AML-193 (cell line): Measurements from ENCODE around the gene MCM10.

Experiments
- DNase-seq, 2 experiments: peaks; one replicate each; lab custom pipeline; 2025; lab: John Stamatoyannopoulos, UW

MCM10 gene

DNA sequence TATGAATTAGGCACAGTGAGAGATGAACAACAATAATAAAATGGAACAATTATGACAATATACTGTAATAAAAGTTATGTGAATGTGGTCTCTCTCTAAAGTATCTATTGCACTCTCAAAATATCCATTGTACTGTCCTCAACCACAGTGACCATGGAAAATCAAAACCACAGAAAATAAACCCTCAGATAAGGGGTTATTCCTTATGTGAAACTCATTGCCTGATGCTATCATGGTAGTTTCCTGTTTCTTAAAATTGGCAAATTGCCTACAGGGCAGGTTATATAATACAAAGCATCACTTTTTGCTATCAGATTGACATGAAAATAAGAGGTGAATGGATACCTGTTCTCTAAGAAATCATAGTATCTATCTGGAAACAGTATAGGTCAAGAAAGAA lies 3.8 kb downstream of the MCM10 start:
- DNase-seq: no peak

- no peak for DNase-seq
These were observed 6.2 kb downstream of the MCM10 start for GRCh38 chr10:13167568-13167967.

DNA sequence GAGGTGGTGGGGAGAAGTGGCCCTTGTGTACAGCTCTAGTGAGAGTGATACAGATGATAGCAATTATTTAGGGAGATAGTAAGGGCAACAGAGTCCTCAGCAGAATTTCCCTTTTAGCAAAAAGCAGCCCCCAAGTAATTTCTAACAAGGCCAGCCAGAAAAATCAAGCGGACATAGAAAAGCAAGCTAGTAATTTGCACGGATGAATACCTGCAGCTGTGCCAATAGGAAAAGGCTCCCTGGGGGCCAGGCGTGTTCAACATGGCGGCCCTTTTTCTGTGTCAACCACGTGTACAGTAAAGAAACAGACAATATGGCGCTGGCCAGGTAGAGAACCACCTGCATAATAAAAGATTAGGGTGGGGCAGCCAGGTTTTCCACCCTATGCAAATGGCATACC lies 7.4 kb downstream of the MCM10 start:
- DNase-seq: no peak

- DNase-seq: no peak
These were observed 12.3 kb downstream of the MCM10 start for GRCh38 chr10:13173616-13174015.

DNA sequence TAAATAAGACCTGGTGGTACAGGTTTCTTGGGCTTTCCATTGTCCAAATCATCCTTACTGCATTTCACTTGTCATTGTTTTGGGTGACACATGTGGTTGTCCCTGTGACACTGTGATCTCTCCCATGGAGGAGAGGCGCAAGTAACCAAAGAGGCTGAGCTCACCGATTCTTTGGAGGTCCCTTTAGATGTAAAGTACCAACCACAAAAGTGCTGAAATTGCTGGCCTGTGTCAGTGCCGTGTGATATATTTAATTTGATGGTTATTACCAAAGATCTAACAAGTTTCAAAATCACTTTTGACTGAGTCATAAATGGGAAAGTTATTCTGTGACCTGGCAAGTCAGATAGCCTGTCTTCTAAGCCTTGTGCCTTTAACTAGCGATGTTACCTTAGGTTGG lies 19.4 kb downstream of the MCM10 start:
- DNase-seq: no peak

GRCh38 chr10:13182424-13182823 lies 21.1 kb downstream of the MCM10 start:
- no peak for DNase-seq

GRCh38 chr10:13183625-13184024 lies 22.3 kb downstream of the MCM10 start:
- DNase-seq: no peak

GRCh38 chr10:13184276-13184675 lies 22.9 kb downstream of the MCM10 start:
- DNase-seq: no peak

DNA sequence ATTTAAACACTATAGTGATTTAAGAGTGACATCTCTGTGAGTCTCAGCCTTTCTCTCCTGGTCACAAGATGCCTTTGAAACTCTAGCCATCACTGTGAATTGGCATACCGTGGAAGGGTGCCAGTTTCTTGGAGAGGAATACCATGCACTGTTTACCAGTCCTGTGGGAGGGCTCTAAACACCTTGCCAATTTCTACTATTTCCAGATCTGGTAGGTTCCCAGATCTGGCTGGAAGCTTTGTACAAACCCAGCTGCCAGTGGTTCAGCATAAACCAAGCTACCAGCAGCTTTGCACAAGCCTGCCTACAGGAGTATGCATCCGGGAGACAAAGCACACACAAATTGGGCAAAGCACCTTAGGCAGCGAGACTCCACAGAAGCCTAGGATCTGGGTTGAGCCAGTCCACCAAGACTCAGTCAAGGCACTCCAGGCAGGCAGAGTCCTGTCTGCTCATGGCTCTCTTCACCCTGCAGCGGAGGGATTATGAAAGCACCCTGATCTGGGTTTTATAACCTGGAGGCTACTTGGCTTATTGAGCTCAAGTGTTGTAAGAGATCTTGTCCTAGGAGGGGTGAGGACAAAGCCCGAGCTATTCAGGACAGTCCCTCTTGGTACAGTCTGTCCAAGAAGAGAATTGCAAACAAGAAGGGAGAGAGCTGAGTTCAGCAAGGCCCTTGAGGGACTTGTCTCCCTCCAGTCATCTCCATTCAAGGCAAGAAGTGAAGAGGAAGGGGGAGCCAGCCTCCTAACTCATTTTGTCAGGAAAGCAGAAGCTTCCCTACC lies 23.6 kb downstream of the MCM10 start:
- DNase-seq: no peak

DNA sequence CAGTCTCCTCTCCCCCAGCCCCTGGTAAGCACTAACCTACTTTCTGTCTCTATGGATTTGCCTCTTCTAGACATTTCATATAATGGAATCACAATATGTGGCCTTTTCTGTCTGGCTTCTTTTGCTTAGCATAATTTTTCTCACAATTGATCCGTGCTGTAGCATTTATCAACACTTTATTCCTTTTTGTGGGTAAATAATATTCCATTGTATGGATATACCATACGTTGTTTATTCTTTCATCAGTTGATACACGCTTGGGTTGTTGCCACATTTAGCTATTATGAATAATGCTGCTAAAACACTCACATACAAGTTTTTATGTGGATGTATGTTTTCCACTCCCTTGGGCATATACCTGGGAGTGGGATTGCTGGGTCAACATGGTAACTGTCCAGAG lies 25.8 kb downstream of the MCM10 start:
- no peak for DNase-seq

GRCh38 chr10:13188593-13188992 lies 27.2 kb downstream of the MCM10 start:
- no peak for DNase-seq

DNA sequence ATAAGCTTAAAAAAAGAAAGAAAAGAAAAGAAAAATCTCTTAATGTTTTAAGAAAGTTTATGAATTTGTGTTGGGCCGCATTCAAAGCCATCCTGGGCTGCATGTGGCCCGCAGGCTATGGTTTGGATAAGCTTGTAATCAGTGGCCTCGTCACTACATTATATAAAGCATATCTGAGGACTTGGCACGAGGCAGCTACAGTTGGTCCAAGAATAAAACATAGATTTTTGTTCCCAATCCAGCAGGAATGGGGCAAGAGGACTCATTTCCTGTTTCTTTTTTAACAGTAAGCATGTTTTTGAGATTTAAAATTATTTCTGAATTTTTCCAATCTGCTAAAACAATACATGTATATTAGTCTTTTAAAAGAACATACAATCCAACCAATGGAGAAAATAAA lies 28.6 kb downstream of the MCM10 start:
- no peak for DNase-seq

- DNase-seq: no peak
These were observed 29.5 kb downstream of the MCM10 start for GRCh38 chr10:13190816-13191215.

DNA sequence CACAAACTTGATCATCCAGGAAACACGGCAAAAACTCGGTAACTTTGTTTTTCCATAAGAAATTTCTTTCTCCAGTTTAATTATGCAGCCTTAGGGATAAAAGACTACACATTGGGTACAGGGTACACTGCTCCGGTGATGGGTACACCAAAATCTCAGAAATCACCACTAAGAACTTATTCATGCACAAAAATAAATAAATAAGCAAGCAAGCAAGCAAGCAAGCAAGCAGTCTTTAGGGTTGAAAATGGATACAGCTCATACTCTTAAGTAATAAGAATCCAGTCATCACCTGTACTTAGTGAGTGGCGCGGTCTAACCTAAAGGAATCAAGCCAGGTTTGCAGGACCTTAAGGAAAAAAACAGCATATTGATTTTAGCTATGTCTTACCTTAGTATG lies 30.0 kb downstream of the MCM10 start:
- DNase-seq: no peak

DNA sequence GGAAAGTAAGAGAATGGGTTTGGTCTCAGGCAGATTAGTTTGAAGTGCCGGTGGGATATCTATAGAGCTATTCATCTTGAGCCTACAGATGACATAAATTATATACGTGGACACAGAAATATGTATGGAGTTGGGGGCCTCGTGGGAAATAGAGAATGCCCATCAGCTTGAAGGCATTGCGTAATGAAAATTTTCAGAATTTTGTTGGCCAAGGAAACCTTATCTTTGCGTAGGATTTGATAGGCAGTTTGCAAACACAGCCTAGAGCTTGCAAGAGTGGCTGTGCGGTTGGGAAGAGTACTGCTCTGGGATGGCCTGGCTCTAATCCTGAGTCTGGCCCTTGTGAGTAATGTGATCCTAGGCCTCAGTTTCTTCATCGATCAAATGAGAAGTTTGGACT lies 32.3 kb downstream of the MCM10 start:
- DNase-seq: no peak

GRCh38 chr10:13195016-13195415 lies 33.7 kb downstream of the MCM10 start:
- no peak for DNase-seq

GRCh38 chr10:13201132-13201531 lies 39.8 kb downstream of the MCM10 start:
- no peak for DNase-seq

DNA sequence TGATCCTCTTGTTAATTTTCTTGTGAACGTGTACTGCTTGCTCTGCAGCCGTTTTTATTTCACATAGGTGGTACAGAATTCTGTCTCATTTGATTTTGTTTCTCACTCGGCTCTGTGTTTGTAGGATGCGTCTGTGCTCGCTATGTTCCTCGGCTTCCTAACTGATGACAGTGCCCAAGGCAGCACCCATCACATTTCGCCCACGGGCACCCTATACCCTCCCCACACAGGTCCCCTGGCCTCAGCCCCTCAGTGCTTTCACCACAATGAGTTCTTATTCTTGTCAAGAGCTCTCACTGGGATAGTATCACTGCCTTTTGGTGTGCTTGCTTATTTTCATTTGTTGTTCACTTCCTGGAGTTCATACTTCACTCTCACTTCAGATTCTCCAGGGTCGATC lies 44.7 kb downstream of the MCM10 start:
- DNase-seq: no peak

- DNase-seq: peak; percentile 8 to 11
These were observed 45.4 kb downstream of the MCM10 start for GRCh38 chr10:13206546-13207443.

DNA sequence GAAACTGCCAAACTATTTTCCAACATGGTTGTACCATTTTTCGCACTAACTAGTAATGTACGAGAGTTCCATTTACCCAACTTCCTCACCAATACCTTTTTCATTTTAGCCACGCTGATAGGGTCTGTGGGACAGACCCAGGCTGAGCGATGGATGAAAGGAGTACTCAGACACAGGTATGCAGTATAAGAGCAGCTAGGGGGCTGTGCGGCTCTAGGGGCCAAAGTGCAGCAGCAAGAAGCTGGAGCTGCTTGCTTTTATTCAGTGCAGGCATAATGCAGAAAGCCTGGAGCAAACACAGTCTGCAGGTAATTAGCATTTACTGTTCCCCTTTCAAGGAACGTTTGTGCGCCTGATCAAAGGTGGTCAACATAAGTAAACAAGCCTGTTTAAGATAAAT lies 51.8 kb downstream of the MCM10 start:
- no peak for DNase-seq

DNA sequence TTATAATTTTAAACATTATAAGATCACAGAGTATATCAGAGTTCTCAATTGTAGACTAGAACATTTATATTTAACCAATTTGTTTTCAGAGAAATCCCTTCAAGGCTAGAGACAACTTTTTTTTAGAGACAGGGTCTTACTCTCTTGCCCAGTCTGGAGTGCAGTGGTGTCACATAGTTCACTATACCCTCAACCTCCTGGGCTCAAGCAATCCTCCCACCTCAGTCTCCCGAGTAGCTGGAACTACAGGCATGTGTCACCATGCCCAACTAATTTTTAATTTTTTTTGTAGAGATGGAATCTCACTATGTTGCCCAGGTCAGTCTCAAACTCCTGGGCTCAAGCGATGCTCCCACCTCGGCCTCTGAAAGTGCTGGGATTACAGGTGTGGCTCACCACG lies 57.5 kb downstream of the MCM10 start:
- DNase-seq: no peak

DNA sequence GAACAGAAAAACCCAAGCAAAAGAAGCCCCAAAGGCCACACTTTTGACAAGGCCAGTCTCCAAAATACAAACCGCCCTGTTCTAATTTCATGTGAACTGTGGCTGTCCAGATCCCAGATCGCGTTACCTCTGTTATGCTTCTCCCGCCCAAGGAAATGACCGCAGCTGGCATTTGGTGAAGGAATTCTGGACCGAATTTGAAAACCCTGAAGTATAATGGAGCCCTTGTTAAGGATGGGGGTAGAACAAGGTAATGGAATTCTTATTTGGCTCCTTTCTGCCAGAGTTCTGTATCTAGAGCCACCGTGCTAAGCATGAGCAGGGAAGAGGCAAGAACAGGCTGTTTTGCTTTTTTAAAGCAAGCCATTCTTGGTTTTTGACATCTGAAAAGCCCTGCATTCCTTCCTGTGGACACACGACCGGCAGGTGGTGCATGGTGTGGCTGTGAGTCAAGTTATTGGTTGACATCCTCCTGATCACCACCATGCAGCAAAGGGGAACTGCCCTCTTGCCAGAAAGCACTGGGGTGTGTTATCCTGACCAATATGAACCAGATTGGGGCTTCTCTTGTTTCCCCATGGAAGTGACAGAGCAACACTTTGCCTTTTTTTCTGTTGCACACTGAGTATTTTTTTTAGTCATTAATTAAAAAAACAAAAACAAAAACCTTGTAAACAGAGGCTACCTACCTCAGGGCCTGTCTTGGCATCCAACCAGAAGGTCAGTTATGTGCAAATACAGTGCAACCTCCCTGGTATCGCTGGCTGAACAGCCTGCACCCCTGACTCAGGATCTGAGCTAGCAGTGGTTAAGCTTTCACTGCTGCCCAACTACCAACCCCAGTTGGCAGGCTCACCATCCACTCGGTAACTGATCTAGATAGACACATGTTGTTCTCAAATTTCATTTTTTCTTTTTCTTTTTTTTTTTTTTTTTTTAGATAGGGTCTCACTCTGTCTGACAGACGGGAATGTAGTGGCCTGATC lies 58.6 kb downstream of the MCM10 start:
- DNase-seq: peak; percentile 29 to 41
